ENCODE data around the gene GRIN2C. TPM values are rescaled to one million over a fixed set of nuclear protein-coding genes. Genes with fewer than 3 reads are reported as not detected.

Gene GRIN2C
- total and polyA plus RNA-seq, 2 donors (not counting 1 experiment from before 2014, with no cell fraction given), result 0.01 to 0.50 TPM

DNA sequence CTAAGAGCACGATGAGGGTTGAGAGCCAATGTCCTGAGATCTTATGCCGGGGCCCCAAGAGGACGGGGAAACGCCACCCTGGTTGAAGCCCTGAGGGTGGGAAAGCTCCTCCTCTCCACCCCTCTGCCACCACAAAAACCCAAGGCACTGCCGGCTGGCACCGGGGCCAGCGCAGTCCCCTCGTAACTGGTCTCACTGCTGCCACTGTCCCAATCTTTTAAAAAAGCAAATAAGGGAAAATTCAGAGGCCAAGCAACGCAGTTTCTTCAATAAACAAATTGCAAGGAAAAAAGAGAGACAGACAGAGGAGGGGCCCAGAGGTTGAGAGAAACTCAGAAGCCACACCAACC lies 6.7 kb downstream of the GRIN2C start:
- no peak overlapping the region for H2AFZ ChIP-seq (ENCODE audit: low read length)
- H3K9ac ChIP-seq (ENCODE audit: insufficient read depth, low read length), result no peak overlapping the region
- H4K20me1 ChIP-seq (ENCODE audit: control insufficient read depth, extremely low read depth, insufficient read depth, low read length), result no peaks in the 10 kb centered on the region
- TF ChIP-seq EZH2 (IDR thresholded peaks at IDR 0.05; ENCODE audit: low read length, missing control alignments), result peak; percentile 55
- TF ChIP-seq, protein P1, sequence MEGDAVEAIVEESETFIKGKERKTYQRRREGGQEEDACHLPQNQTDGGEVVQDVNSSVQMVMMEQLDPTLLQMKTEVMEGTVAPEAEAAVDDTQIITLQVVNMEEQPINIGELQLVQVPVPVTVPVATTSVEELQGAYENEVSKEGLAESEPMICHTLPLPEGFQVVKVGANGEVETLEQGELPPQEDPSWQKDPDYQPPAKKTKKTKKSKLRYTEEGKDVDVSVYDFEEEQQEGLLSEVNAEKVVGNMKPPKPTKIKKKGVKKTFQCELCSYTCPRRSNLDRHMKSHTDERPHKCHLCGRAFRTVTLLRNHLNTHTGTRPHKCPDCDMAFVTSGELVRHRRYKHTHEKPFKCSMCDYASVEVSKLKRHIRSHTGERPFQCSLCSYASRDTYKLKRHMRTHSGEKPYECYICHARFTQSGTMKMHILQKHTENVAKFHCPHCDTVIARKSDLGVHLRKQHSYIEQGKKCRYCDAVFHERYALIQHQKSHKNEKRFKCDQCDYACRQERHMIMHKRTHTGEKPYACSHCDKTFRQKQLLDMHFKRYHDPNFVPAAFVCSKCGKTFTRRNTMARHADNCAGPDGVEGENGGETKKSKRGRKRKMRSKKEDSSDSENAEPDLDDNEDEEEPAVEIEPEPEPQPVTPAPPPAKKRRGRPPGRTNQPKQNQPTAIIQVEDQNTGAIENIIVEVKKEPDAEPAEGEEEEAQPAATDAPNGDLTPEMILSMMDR (conservative IDR thresholded peaks at IDR 0.05 in 1 of 2, IDR thresholded peaks at IDR 0.05 in 1 of 2; ENCODE audit: low read depth in 1 of 2, low read length in 2 of 2), result no peak
- H3K79me2 ChIP-seq (ENCODE audit: control insufficient read depth, insufficient read depth, low read length), result no peaks in the 10 kb centered on the region
- no peak overlapping the region for H3K4me3 ChIP-seq (replicated peaks in 1 of 4; ENCODE audit: control extremely low read depth in 1 of 4, insufficient read depth in 1 of 4, low read depth in 3 of 4, low read length in 4 of 4)
- DNase-seq (ENCODE audit: low read depth in 2 of 2), result no peak
- H3K9me3 ChIP-seq (ENCODE audit: control insufficient read depth, insufficient read depth, low read depth, low read length), result no peaks in the 10 kb centered on the region
- H3K27me3 ChIP-seq (ENCODE audit: control insufficient read depth, insufficient read depth, low read length), result peaks cover 59% of the 10 kb centered on the region
- no peaks in the 10 kb centered on the region for H3K4me1 ChIP-seq (ENCODE audit: control insufficient read depth, extremely low read depth, insufficient read depth, low read length)
- no peak overlapping the region for H3K4me2 ChIP-seq (ENCODE audit: extremely low read depth, insufficient read depth, low read length)
- H3K36me3 ChIP-seq (ENCODE audit: control insufficient read depth, insufficient read depth, low read length), result no peaks in the 10 kb centered on the region
- H3K27ac ChIP-seq (ENCODE audit: insufficient read depth, low read length), result no peak overlapping the region

DNA sequence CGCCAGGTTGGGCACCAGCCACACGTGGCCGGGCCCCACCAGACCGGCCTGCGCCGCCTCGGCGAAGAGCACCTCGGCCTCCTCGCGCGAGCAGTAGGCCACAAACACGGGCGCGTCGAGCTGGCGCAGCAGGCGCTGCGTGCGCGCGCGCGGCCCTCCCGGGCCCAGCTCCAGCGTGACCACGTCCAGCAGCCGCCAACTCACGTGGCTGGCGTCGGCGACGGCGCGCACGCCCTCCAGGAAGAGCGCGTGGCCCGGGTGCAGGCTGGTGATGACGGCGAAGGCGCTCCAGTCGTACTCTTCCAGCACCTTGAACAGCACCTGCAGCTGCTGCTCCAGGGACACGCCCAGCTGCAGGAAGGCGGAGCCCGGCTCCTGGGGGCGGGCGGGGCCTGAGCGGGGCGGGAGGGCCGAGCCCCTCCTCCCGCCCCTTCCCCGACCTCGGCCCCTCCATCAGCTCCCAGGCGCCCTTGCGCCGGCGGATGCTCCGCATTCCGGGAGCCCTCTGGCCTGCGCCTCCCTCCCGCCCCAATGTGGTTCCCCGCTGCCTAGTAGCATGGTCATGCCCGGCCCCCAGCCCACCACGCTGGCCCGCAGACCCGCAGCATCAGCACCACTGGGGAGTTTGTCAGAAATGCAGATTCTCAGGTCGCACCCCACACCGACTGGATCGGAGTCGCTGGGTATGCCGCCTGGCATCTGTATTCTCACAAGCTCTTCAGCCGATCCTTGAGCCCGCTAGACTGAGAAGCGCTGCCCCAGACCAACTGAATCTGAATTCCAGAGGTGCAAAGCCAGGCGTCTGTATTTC lies 7.2 kb downstream of the GRIN2C start:
- Histone ChIP-seq H3K27ac (ENCODE audit: insufficient read depth, low read length) (no peak overlapping the region), H4K20me1 (ENCODE audit: control insufficient read depth, extremely low read depth, insufficient read depth, low read length) (no peaks in the 10 kb centered on the region), H3K36me3 (ENCODE audit: control insufficient read depth, insufficient read depth, low read length) (no peaks in the 10 kb centered on the region), H3K4me1 (ENCODE audit: control insufficient read depth, extremely low read depth, insufficient read depth, low read length) (no peaks in the 10 kb centered on the region), H3K9ac (ENCODE audit: insufficient read depth, low read length) (no peak overlapping the region), H3K4me2 (ENCODE audit: extremely low read depth, insufficient read depth, low read length) (no peak overlapping the region), H3K27me3 (ENCODE audit: control insufficient read depth, insufficient read depth, low read length) (peaks cover 54% of the 10 kb centered on the region), H3K9me3 (ENCODE audit: control insufficient read depth, insufficient read depth, low read depth, low read length) (no peaks in the 10 kb centered on the region), H2AFZ (ENCODE audit: low read length) (no peak overlapping the region), H3K79me2 (ENCODE audit: control insufficient read depth, insufficient read depth, low read length) (no peaks in the 10 kb centered on the region), H3K4me3 (replicated peaks in 1 of 4; ENCODE audit: control extremely low read depth in 1 of 4, insufficient read depth in 1 of 4, low read depth in 3 of 4, low read length in 4 of 4) (no peak overlapping the region)
- DNase-seq (ENCODE audit: low read depth in 2 of 2), result peak in 1 of 2 donors; percentile 19
- TF ChIP-seq, protein P1 (conservative IDR thresholded peaks at IDR 0.05 in 1 of 2, IDR thresholded peaks at IDR 0.05 in 1 of 2; ENCODE audit: low read depth in 1 of 2, low read length in 2 of 2), result no peak
- no peak for TF ChIP-seq EZH2 (IDR thresholded peaks at IDR 0.05; ENCODE audit: low read length, missing control alignments)

DNA sequence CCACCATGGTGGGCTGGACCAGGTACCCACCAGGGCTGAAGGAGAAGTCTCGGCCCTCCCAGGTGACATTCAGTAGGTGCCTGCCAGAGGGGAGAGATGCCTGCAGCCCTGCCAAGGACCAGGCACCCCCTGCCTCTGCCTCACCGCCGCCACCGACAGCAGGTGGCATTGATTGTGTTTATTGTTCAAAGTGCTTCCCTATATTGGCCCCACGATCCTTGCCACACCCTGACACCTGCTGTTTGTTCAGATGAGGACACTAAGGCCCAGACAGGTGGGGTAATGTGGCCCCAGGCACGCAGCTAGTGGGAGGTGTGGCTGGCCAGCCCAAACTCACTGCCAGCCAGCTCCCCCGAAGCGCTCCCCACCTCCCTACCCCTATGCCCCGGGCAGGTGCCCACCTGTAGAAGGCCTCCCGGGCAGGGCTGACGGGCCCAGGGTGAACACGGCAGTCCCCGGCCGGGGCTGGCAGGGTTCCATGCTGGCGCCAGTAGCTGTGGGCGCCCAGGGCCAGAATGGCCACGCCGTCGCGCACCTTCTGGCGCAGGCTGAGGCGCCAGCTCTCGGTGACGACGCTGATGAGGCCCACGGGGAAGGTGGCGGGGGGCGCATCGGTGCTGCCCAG lies 8.0 kb downstream of the GRIN2C start:
- no peaks in the 10 kb centered on the region for H4K20me1 ChIP-seq (ENCODE audit: control insufficient read depth, extremely low read depth, insufficient read depth, low read length)
- DNase-seq (ENCODE audit: low read depth in 2 of 2), result no peak
- H3K27ac ChIP-seq (ENCODE audit: insufficient read depth, low read length), result no peak overlapping the region
- no peak overlapping the region for H2AFZ ChIP-seq (ENCODE audit: low read length)
- H3K4me1 ChIP-seq (ENCODE audit: control insufficient read depth, extremely low read depth, insufficient read depth, low read length), result no peaks in the 10 kb centered on the region
- TF ChIP-seq, protein P1 (conservative IDR thresholded peaks at IDR 0.05 in 1 of 2, IDR thresholded peaks at IDR 0.05 in 1 of 2; ENCODE audit: low read depth in 1 of 2, low read length in 2 of 2), result no peak
- no peak for TF ChIP-seq EZH2 (IDR thresholded peaks at IDR 0.05; ENCODE audit: low read length, missing control alignments)
- no peak overlapping the region for H3K9ac ChIP-seq (ENCODE audit: insufficient read depth, low read length)
- no peak overlapping the region for H3K4me3 ChIP-seq (replicated peaks in 1 of 4; ENCODE audit: control extremely low read depth in 1 of 4, insufficient read depth in 1 of 4, low read depth in 3 of 4, low read length in 4 of 4)
- no peaks in the 10 kb centered on the region for H3K36me3 ChIP-seq (ENCODE audit: control insufficient read depth, insufficient read depth, low read length)
- H3K27me3 ChIP-seq (ENCODE audit: control insufficient read depth, insufficient read depth, low read length), result peaks cover 47% of the 10 kb centered on the region
- no peaks in the 10 kb centered on the region for H3K9me3 ChIP-seq (ENCODE audit: control insufficient read depth, insufficient read depth, low read depth, low read length)
- no peaks in the 10 kb centered on the region for H3K79me2 ChIP-seq (ENCODE audit: control insufficient read depth, insufficient read depth, low read length)
- no peak overlapping the region for H3K4me2 ChIP-seq (ENCODE audit: extremely low read depth, insufficient read depth, low read length)
